ENCODE results near the gene SERPINH1. TPM values are rescaled to one million over a fixed set of nuclear protein-coding genes. Genes with fewer than 3 reads are reported as not detected.

The SERPINH1 gene
- 238 and 300 TPM in 2 replicates for total RNA-seq

DNA sequence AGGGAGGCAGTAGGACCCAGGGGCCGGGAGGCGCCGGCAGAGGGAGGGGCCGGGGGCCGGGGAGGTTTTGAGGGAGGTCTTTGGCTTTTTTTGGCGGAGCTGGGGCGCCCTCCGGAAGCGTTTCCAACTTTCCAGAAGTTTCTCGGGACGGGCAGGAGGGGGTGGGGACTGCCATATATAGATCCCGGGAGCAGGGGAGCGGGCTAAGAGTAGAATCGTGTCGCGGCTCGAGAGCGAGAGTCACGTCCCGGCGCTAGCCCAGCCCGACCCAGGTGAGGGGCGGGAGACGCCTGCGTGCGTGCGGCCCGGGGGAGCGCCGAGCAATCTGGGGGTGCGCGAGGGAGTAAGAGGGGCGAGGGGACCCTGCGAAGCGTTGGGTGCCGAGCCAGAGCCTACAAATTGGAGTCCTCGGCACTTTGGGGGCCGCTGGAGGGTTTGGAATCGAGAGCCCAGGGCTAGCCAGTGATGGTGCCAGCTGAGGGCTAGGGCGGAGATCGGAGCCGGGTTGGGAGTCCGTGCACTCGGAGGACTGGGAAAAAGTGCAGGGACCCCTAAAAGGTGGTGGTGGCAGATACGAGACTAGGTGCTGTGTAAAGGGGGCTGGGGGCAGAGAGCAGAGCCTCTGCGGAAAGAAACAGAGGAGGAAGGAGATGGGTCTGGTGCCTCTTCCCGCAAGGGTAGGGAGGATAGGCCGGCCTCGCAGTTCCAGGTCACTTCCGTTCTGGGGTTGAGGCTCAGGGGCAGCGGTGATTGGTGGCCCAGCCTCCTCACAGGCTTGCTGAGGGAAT is at the start of gene SERPINH1:
SERPINH1 (plus strand) TSS at position 206 of the 788 bp plus-strand sequence. CDS start 4,097 bp downstream, outside the sequence.

DNA sequence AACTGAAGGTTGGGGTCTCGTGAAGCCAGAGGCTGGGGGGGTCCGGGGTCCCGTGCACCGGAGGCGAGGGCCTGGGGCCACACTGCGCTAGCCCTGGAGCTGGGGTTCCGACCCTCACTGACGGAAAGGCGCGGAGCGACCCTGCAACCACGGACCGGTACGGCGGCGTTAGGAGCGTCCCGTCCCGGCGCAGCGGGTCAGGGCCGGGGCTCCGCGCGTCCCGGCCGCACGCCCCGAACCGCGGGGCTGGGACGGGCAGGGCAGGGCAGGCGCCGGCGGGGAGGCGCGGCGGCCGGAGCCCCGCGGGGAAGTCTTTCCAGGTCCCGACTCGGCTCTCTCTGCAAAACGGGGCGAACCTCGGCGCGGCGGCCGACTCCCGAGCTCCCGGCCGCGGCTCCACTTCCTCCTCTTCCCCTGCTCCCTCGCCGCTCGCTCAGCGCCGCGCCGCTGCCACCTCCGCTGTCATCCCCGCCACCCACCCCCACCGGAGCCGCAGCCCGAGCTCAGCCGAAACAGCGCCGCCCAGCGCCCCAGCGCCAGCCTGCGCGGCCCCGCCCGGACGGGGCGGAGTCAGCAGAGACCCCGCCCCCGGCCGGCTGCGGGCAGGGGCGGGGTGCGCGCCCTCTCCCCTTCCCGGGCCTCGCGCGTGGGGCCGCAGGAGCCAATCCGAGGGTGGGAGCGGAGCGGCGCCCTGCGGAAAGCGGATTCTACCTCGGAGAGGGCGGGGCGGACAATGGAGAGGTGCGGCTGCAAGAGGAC is 36.4 kb upstream of the SERPINH1 start, which contains the start of gene GDPD5:
GDPD5 (minus strand) TSS at position 509 of the 759 bp plus-strand sequence. CDS start 48,206 bp downstream, outside the sequence.

Other genes starting within 250 kb of the SERPINH1 start
- gene ARRB1, start 210.6 kb upstream of the SERPINH1 start, total RNA-seq: 177 and 244 TPM in 2 replicates
- gene RPS3, start 162.7 kb upstream of the SERPINH1 start, total RNA-seq: 3,625 and 3,660 TPM in 2 replicates
- gene KLHL35, start 129.1 kb upstream of the SERPINH1 start, total RNA-seq: 1.2 and 1.3 TPM in 2 replicates
- 13.0 and 15.5 TPM in 2 replicates for gene GDPD5, start 36.3 kb upstream of the SERPINH1 start, total RNA-seq
- 0.11 and 0.77 TPM in 2 replicates for gene MAP6, start 106.8 kb downstream of the SERPINH1 start, total RNA-seq
- gene MOGAT2, start 155.6 kb downstream of the SERPINH1 start, total RNA-seq: 0.09 TPM in 1 of 2 replicates, not detected in the other
- 0.11 and 0.26 TPM in 2 replicates for gene DGAT2, start 206.5 kb downstream of the SERPINH1 start, total RNA-seq

Data from dermis lymphatic vessel endothelial cell (primary cell).